B cell (primary cell): ENCODE data around the gene BRD1. TPM values are rescaled to one million over a fixed set of nuclear protein-coding genes. Genes with fewer than 3 reads are reported as not detected.

Source experiments
- ATAC-seq: fragments of 200-7000 bp; cut with Tn5 transposase; one replicate; pipeline ENCODE4 v1.10.0; 2021; ENCODE audit warnings: low read depth, mild to moderate bottlenecking, moderate number of reproducible peaks, moderate library complexity
- CTCF ChIA-PET: fragments of 350-600 bp; sonication (Branson Sonifier 250); formaldehyde crosslinking; loops from one replicate; lab custom pipeline; 2021; ENCODE audit warnings: antibody characterized with exemption, inconsistent platforms; lab: Charles Lee
- POLR2A ChIA-PET: fragments of 350-600 bp; sonication (Branson Sonifier 250); formaldehyde crosslinking; loops from one replicate; lab custom pipeline; 2021; ENCODE audit warnings: antibody characterized with exemption; lab: Charles Lee
- DNase-seq: peaks from one replicate; pipeline ENCODE4 v3.0.0; 2013
- H2AFZ ChIP-seq: 2 replicates; pipeline ENCODE4 v1.6.1; 2012; ENCODE audit warnings: mild to moderate bottlenecking, low read depth, low read length; ENCODE audit not compliant: insufficient read depth, poor library complexity, severe bottlenecking
- H3K27ac ChIP-seq, 2 donors: 1 replicate in 1 of 2; 2 replicates in 1 of 2; pipeline ENCODE4 v1.5.1; 2012 to 2013; ENCODE audit warnings: low read length in 2 of 2, mild to moderate bottlenecking in 2 of 2, moderate library complexity in 1 of 2
- H3K27me3 ChIP-seq, 4 experiments: fragments of 200-600 bp in 1 of 4; sonication (generic) in 1 of 4; replicated peaks in 1 of 4; 1 replicate in 2 of 4; 2 replicates in 2 of 4; pipeline versions ENCODE4 v1.6.1 to v1.7.0; 2013 to 2016; ENCODE audit warnings: low read length in 3 of 4, mild to moderate bottlenecking in 2 of 4, mixed read lengths in 1 of 4, moderate library complexity in 1 of 4; ENCODE audit not compliant: insufficient read depth in 4 of 4, control insufficient read depth in 3 of 4; ENCODE audit errors: control extremely low read depth in 1 of 4
- H3K36me3 ChIP-seq, 2 experiments: replicated peaks in 1 of 2; 1 replicate in 1 of 2; 2 replicates in 1 of 2; pipeline versions ENCODE4 v1.6.1 to v1.7.1; 2013; ENCODE audit warnings: low read length in 1 of 2; ENCODE audit not compliant: insufficient read depth in 2 of 2, control insufficient read depth in 1 of 2; ENCODE audit errors: control extremely low read depth in 1 of 2, extremely low read depth in 1 of 2
- H3K4me1 ChIP-seq, 2 donors: fragments of 200-600 bp in 1 of 2; sonication (generic) in 1 of 2; 1 replicate in 1 of 2; 2 replicates in 1 of 2; pipeline versions ENCODE4 v1.5.1 to v1.6.1; 2013 to 2017; ENCODE audit warnings: low read length in 2 of 2; ENCODE audit not compliant: control insufficient read depth in 2 of 2, insufficient read depth in 2 of 2
- H3K4me2 ChIP-seq: replicated peaks from 2 replicates; pipeline ENCODE3; 2012; ENCODE audit warnings: mild to moderate bottlenecking, low read depth, low read length; ENCODE audit not compliant: poor library complexity, severe bottlenecking
- H3K4me3 ChIP-seq, 5 experiments: fragments of 200-600 bp in 1 of 5; sonication (generic) in 1 of 5; 1 replicate in 3 of 5; 2 replicates in 2 of 5; pipeline versions ENCODE4 v1.5.1 to v1.7.0; 2011 to 2016; ENCODE audit warnings: low read length in 4 of 5, mild to moderate bottlenecking in 4 of 5, low read depth in 2 of 5, control low read depth in 1 of 5, moderate library complexity in 1 of 5; ENCODE audit not compliant: insufficient read depth in 1 of 5; ENCODE audit errors: control extremely low read depth in 1 of 5, extremely low read depth in 1 of 5
- H3K79me2 ChIP-seq: fragments of 200-600 bp; sonication (generic); one replicate; pipeline ENCODE4 v1.6.0; 2016; ENCODE audit warnings: low read length; ENCODE audit not compliant: control insufficient read depth, insufficient read depth
- H3K9ac ChIP-seq: fragments of 200-600 bp; sonication (generic); 2 replicates; pipeline ENCODE4 v1.6.1; 2017; ENCODE audit warnings: mild to moderate bottlenecking, low read length, moderate library complexity
- H3K9me3 ChIP-seq, 3 donors: one replicate each; pipeline versions ENCODE4 v1.6.1 to v1.7.1; 2013; ENCODE audit warnings: low read length in 2 of 3; ENCODE audit not compliant: control insufficient read depth in 2 of 3, insufficient read depth in 1 of 3; ENCODE audit errors: control extremely low read depth in 1 of 3
- H4K20me1 ChIP-seq: 2 replicates; pipeline ENCODE4 v1.6.0; 2012; ENCODE audit warnings: mild to moderate bottlenecking, low read length; ENCODE audit not compliant: insufficient read depth, control insufficient read depth, poor library complexity, severe bottlenecking
- H3K27ac Mint-ChIP-seq: one replicate; pipeline ENCODE4 v1.8.0; 2021; ENCODE audit warnings: mixed read lengths
- H3K27me3 Mint-ChIP-seq: one replicate; pipeline ENCODE4 v1.8.0; 2021; ENCODE audit warnings: mixed read lengths
- H3K4me1 Mint-ChIP-seq: one replicate; pipeline ENCODE4 v1.8.0; 2021; ENCODE audit warnings: mixed read lengths
- H3K4me3 Mint-ChIP-seq: one replicate; pipeline ENCODE4 v1.8.0; 2021; ENCODE audit warnings: mixed read lengths
- H3K9me3 Mint-ChIP-seq: one replicate; pipeline ENCODE4 v1.8.0; 2022; ENCODE audit warnings: mixed read lengths; ENCODE audit not compliant: insufficient read depth
- CTCF ChIP-seq: fragments of 200-600 bp; IDR thresholded peaks from one replicate; pipeline ENCODE4 v1.8.0; 2022; ENCODE audit warnings: antibody characterized with exemption, mild to moderate bottlenecking
- EZH2 ChIP-seq: IDR thresholded peaks from 2 replicates; pipeline ENCODE4 v1.6.1; 2012; ENCODE audit warnings: borderline replicate concordance, low read depth, mild to moderate bottlenecking, moderate library complexity, low read length; ENCODE audit not compliant: insufficient read depth, poor library complexity, severe bottlenecking
- WGBS: methylation state at CpG from one replicate; pipeline ENCODE4 v1.1.5; 2013; ENCODE audit warnings: missing lambda C conversion rate; ENCODE audit not compliant: insufficient coverage; 5-methylcytosine and 5-hydroxymethylcytosine counted together
- intact Hi-C: fragments of 100-400 bp; cut with micrococcal nuclease; formaldehyde crosslinking; loops from one replicate; pipeline ENCODE4 v1.10.0; 2022
- polyA plus RNA-seq: library from polyadenylated mRNA; depleted of rRNA; stranded (reverse); fragments of >200 nt; gene quantifications from 2 replicates; pipeline ENCODE4 v1.2.3, GENCODE V29; 2012
- total RNA-seq, 2 donors: library from RNA; stranded (reverse); fragments of 120-200 nt in 1 of 2; gene quantifications; 1 replicate in 1 of 2; 2 replicates in 1 of 2; pipeline versions ENCODE4 v1.2.3 to v1.2.4, GENCODE V29; 2013 to 2022

The BRD1 gene
- total and polyA plus RNA-seq, 2 donors (not counting 1 experiment from before 2014, with no cell fraction given): 16.9 to 73.3 TPM

DNA sequence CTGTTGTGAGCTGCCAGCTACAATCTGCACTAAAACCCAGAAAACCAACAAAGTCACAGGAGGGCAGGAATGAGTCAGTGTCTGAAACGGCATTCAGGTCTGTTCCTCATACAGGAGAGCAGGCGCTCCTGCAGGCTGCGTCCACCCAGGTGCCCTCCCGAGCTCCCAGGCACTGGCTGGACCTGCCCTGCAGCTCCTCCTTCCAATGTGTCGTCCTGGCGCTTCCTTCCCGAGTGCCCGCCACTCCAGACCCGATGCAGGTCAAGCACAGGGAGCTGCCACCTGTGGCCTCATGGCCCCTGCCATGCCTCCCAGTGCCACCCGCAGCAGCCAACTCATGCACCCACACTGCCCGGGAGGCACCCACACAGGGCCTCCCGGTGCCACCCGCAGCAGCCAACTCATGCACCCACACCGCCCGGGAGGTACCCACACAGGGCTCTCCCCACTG lies 12.0 kb downstream of the BRD1 start:
- H4K20me1 ChIP-seq: peaks cover 92% of the 10 kb centered on the region
- WGBS: 85% methylated on average over 15 of the region's 15 CpGs
- ChIA-PET POLR2A (no interaction called here), CTCF (no interaction called here)
- no peak overlapping the region for H3K4me3 ChIP-seq
- DNase-seq (no peak), ATAC-seq (no peak)
- Mint-ChIP-seq H3K27me3 (no peaks in the 10 kb centered on the region), H3K9me3 (no peaks in the 10 kb centered on the region), H3K27ac (no peak overlapping the region), H3K4me1 (peaks cover 40% of the 10 kb centered on the region), H3K4me3 (no peak overlapping the region)
- no peak overlapping the region for H3K4me2 ChIP-seq
- no peak overlapping the region for H3K9ac ChIP-seq
- H3K79me2 ChIP-seq: peaks cover 100% of the 10 kb centered on the region
- no peak overlapping the region for H3K27ac ChIP-seq
- no peaks in the 10 kb centered on the region for H3K9me3 ChIP-seq
- intact Hi-C loops: no loop called here
- peaks cover 10 to 11% of the 10 kb centered on the region in 2 donors for H3K4me1 ChIP-seq
- peaks cover 0 to 44% of the 10 kb centered on the region in 2 experiments for H3K36me3 ChIP-seq
- TF ChIP-seq EZH2: no peak
- TF ChIP-seq CTCF: no peak
- no peak overlapping the region for H2AFZ ChIP-seq
- H3K27me3 ChIP-seq: no peaks in the 10 kb centered on the region

- H3K4me1 ChIP-seq: peaks cover 15 to 18% of the 10 kb centered on the region in 2 donors
- Mint-ChIP-seq H3K27ac (no peak overlapping the region), H3K4me1 (peaks cover 47% of the 10 kb centered on the region), H3K27me3 (no peaks in the 10 kb centered on the region), H3K9me3 (no peaks in the 10 kb centered on the region), H3K4me3 (no peak overlapping the region)
- POLR2A ChIA-PET: no interaction called here
- no peak overlapping the region for H3K4me2 ChIP-seq
- intact Hi-C loops: no loop called here
- ATAC-seq (no peak), DNase-seq (no peak)
- CTCF ChIA-PET: no interaction called here
- H3K9me3 ChIP-seq: no peaks in the 10 kb centered on the region
- peaks cover 93% of the 10 kb centered on the region for H4K20me1 ChIP-seq
- no peak for TF ChIP-seq CTCF
- no peak for TF ChIP-seq EZH2
- H3K27me3 ChIP-seq: no peaks in the 10 kb centered on the region
- peaks cover 100% of the 10 kb centered on the region for H3K79me2 ChIP-seq
- WGBS: 63% methylated on average over 5 of the region's 8 CpGs
- H3K27ac ChIP-seq: no peak overlapping the region
- no peak overlapping the region for H3K4me3 ChIP-seq
- H2AFZ ChIP-seq: no peak overlapping the region
- peaks cover 0 to 36% of the 10 kb centered on the region in 2 experiments for H3K36me3 ChIP-seq
- H3K9ac ChIP-seq: no peak overlapping the region
Measured at GRCh38 chr22:49814856-49815255, 12.8 kb downstream of the BRD1 start.
